Measurements from ENCODE around the gene MRPL58.

MRPL58 gene

GRCh38 chr17:75048249-75048878 is 35.9 kb downstream of the MRPL58 start:
- no peak for DNase-seq

- no peak for DNase-seq
Observed at GRCh38 chr17:75049057-75049456, 36.6 kb downstream of the MRPL58 start.

- DNase-seq: no peak
Observed at GRCh38 chr17:75049706-75050105, 37.2 kb downstream of the MRPL58 start.

- DNase-seq: no peak
Observed at GRCh38 chr17:75051941-75052340, 39.5 kb downstream of the MRPL58 start.

- no peak for DNase-seq
Observed at GRCh38 chr17:75059369-75060345, 47.2 kb downstream of the MRPL58 start.

- DNase-seq: no peak
Observed at GRCh38 chr17:75060434-75061054, 48.1 kb downstream of the MRPL58 start.

- no peak for DNase-seq
Observed at GRCh38 chr17:75061055-75061438, 48.6 kb downstream of the MRPL58 start.

- DNase-seq: no peak
Observed at GRCh38 chr17:75061618-75062017, 49.1 kb downstream of the MRPL58 start.

GRCh38 chr17:75063201-75063600 is 50.7 kb downstream of the MRPL58 start:
- DNase-seq: no peak

- DNase-seq: no peak
Observed at GRCh38 chr17:75063626-75064025, 51.2 kb downstream of the MRPL58 start.

GRCh38 chr17:75064040-75064439 is 51.6 kb downstream of the MRPL58 start:
- no peak for DNase-seq

GRCh38 chr17:75064460-75064859 is 52.0 kb downstream of the MRPL58 start:
- no peak for DNase-seq

GRCh38 chr17:75064867-75065561 is 52.5 kb downstream of the MRPL58 start:
- DNase-seq: no peak

- peak; percentile 51 for DNase-seq
Observed at GRCh38 chr17:75065562-75066151, 53.2 kb downstream of the MRPL58 start.

GRCh38 chr17:75067856-75068255 is 55.4 kb downstream of the MRPL58 start:
- peak; percentile 36 for DNase-seq

GRCh38 chr17:75068750-75069149 is 56.3 kb downstream of the MRPL58 start:
- no peak for DNase-seq

- DNase-seq: no peak
Observed at GRCh38 chr17:75069783-75070182, 57.3 kb downstream of the MRPL58 start.

All from stimulated activated CD4-positive, alpha-beta T cell treated with anti-CD3 and anti-CD28 coated beads, Interleukin-15, amount 100 ng/mL, for 24 hours (primary cell).